Kidney capillary endothelial cell (primary cell): ENCODE measurements around the gene MITF.
A peak's percentile ranks its signal among the peaks of the same experiment; 100 is the strongest.

Experiments used
- DNase-seq: peaks from one replicate; pipeline ENCODE4 v3.0.0-alpha.2; 2018; ENCODE audit warnings: low spot score

Gene MITF

DNA sequence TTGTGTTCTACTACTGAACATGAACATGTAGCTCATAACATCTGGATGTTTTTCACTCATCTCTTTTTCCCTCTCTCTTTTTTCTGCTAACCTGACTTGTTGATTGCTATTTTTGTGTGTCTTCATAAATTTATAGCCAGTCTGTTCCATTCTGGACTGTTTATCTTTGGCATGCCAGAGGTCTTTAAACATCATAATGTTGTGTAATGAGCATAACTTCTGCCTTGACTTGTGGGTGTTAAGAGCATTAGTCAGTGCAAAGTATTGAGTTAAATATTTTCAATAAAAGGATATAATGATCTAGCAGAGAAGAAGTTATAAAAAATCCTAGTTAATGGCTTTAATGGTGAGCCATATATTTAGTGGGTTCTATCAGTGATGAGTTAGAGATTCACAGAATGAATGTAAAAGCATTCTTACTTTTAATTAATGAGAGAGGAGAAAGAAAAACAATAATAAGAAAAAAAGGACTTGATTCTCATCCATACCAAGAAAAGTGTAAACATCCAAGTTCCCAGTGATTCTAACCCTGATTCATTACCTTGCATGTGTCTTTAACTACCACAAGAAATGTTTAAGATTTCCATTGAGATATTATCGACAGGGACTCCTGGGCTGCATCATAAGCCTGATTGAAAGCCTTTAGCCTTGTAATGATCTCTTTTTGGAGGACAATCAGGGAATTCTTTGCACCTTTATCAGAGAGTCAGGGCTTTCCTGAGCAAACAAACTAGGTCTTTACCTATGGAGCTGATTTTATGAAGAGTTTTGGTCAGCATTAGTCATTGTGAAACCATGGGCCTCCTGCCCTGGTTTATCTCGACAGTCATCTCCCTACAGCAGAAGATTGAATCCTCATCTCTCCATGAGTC, 22.9 kb downstream of the MITF start:
- no peak for DNase-seq

DNA sequence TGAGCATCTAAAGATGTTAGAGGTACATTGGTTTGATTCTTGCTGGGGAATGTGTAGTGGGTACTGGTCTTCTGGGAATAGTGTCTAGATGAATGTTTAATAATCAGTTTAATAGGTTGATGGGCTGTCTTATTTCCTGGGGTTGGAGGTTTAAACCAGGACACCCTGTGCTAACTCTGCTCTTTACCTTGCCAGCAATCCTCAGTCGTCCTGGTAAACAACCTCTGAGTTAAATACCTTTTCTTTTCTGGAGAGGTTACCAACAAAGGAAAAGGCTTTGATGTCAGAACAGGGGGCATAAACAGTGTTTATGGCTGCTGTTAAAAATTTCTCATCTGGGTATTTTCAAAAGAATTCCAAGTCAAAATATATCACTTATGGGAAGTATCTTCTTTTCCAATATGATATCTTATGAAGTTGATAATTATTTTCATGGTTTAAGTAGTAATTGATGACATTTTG, 23.5 kb downstream of the MITF start:
- no peak for DNase-seq

DNA sequence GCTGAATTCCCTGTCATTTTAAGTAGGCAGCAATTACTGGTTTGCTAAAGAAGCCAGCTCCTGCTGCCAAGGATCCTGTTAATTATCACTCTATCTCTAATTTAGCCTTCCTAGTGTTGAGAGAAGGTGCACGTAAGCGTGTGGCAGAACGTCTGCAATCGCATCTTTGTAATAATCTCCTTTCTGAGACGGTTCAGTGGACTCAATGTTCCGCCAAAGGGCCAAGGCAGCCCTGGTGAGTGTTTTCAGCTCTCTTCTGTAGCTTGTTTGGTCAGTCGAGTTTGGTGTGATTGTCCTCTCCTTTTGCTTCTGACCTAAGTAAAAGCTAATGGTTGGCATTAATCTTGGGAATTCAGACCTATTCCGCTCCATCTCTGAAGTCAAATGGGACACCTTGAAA, 24.2 kb downstream of the MITF start:
- DNase-seq, result no peak

DNA sequence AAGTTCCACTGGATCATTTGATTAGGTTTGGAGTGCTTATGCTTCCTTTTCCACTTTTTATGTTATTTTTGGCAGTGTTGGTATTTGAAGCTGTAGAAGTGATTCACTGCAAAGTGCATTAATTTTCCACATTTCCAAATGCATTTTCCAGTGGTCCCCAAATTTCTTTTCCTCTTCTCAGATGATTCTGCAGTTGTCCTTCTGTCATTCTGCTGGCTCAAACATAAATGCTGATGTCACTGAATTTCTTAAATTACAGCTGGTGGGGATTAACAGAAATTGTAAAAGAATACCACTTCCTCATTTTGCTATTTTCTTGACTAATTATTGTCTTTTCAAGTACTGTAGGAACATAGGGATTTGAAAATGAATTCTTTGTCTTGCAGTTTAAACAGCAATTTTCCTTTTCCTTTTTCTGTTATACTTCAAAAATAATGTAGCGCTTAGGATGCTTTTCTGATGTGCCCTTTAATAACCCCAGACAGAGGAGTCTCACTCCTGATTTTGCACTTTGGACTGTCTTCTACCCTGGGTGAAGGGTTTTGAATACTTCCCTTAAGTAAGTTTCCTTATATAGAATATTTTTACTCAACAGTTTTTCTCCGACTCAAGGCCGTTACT, 25.0 kb downstream of the MITF start:
- no peak for DNase-seq

DNA sequence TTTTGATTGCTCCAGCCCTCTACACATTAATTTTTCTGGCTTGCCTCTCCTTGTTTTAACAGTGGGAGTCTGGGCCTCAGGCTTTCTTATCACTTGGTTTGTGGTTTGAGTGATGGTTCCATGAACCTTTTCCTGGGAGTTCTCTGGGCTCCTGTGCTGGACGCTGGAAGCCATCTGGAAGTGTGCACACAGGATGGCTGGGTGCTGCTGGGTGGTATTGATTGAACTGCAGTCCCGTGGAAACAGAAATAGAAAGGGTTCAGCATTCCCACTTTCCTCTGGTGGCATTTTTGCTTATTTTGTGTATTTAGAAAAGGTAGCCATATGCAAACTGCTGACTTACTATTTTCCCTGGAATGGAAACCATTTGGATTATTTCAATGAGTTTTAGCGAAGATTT, 25.6 kb downstream of the MITF start:
- DNase-seq, result no peak

DNA sequence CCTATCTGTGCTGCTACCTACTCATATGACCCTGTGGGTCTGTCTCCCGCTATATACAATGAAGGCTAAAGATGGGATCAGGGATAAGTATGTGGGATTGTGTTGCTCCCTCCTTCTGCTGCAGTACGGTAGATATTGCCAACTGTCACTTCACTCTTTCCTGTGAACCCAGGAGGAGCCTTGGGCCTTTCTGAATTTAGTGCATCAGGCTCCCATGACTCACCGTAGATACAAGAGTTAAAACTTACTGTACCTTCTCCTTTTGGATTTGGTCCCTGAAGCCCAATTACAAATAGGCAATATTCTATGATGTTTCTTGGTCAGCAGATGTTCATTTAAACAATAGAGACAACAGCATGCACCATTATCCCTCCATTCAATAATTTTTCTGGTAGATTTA, 27.4 kb downstream of the MITF start:
- DNase-seq, result no peak

DNA sequence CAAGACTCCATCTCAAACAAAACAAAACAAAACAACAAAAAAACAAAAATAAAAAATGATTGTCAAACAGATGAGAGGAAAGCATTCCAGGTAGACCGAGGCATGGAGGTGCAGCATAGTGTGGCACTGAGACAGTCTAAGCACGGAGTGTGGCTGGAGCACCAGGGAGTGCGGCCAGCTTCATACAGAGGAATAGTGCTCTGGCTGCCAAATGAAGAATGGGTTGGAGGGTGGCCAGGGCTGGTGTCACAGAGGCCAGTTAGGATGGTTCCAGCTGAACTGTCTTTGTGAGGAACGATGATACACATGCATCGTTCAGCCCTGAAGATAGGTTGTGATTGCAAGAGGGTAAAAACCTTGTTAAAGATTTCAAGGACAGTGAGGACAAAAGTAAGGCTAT, 28.3 kb downstream of the MITF start:
- DNase-seq, result no peak

DNA sequence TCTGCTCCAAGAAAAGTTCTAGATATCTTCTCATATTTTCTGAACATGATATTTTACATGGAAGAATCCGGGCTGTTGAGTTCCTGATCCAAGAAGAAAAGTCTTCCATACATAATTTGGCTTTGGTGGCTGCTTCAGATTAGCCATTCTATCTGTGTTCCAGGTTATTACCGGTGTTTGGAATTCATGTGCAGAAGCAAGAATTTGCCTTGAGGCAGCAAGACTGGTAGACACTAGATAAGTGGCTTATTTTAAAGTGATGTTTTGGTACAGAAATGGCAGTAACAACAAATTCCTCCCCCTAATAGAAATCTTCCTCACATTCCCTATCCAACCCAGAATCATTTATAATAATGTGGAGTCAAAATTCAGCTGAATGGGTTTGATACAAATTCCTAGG, 29.2 kb downstream of the MITF start:
- no peak for DNase-seq

DNA sequence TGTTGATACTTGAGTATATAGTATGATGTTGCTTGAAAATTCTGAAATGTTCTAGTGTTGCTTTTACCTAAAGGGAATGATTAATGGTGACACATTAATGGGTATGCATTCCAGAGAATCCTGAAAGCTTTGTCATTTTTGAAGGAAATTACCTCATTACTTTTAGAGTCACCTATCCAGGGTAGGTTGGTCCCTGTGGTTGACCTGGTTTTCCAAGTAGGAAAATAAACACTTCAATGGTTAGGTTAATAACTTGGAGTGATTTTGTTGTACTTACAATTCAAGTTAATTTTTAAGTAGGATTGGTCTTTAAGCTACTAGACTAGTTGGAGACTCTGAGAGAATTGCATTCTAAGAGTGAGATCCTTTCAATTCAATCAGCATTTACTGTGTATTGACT, 31.0 kb downstream of the MITF start:
- DNase-seq, result peak; percentile 83

DNA sequence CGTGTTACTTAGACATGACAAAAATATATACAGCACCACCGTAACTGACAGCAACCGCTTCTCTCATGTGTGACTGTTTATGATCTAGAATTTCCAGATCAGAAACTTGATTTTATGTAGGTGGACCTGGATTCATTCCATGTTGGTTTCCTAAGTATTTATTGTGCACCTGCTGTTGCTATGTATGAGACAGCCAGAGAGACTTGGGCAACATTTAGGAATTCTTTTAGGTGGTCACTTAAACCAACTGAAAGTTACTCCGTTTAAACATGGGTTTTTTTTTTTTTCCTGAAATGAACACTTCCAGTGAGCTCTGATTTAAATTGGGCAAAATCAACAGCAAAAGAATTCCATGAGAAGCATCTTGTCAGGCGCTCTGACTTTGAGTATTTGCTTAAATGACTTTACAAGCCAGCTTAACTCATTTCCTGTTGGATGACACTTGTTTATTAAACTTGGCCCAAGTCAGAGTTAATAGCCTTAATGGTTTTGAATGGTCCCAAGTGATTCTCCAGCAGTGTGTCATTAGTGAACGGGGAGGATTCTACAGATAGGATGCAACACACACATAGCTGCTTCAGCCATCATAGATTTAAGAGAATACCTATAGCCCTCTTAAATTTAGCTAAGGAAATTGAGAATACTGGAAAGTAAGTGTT, 31.8 kb downstream of the MITF start:
- peak; percentile 56 for DNase-seq

DNA sequence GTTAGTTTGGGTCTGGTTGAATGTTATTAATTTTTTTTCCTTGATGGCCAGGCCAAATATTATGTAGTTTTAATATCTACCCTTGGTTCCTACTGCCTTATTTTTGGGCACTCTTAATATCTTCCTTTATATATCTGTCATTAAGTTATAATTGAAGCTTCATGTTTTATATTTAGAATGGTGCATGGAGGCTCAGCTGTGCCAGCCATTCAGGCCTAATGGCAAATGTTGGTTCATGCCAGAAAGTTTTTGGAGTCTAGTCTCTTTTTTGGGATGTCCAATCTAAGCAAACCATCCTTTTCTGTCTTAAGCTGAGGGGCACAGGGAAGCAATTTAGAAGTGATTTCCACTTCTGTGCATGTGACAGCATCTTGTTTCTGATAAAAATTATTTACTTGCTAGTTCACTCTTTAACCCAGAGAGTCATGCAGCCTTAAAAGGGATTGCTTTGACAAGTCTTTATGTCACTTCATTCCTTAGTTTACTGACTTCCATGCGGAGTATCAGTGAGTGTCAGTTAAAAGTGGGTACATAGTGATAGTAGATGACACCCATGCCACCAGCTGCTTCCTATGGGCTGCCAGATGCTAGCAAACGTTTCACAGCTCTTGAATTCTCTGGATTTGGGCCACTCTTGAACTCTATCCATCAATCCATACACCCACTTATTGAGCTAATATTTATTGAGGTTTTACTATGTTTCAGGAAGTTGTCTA, 33.0 kb downstream of the MITF start:
- DNase-seq, result no peak

DNA sequence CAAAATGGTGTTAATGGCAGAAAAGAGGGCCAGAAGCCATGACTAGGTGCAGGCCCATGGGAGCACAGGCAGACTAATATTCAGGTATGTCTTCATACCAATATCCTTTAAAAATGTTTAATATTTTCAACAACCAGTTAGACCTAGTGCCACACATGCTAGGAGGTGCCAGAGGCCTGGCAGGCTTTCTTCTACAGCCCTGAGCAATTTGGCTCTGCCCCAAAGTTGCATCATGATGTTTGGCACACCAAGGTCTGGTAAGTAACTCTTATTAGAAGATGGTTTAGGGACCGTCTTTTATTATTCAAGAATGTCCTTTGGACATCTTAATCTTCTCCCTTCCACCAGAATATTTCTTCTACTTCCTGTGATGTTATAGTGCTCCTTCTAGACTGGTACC, 34.8 kb downstream of the MITF start:
- no peak for DNase-seq

DNA sequence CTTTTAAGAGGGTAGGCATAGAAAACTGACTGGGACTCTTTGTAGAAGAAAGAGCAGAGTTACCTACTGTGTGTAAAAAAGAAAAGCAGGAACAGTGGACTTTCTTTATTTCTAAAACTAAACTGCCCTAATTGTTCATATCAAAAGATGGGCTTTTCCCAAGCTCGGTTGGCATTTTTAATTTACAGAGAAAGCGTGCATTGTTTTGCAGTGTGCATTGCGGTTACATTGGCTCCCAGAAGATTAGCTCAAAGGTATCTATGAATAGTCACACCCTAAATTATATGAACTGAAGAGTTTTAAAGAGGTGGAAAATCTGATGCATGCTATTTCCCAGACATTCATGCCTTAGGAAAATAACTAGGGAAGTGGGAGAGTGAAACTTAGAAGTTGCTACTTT, 36.5 kb downstream of the MITF start:
- no peak for DNase-seq

DNA sequence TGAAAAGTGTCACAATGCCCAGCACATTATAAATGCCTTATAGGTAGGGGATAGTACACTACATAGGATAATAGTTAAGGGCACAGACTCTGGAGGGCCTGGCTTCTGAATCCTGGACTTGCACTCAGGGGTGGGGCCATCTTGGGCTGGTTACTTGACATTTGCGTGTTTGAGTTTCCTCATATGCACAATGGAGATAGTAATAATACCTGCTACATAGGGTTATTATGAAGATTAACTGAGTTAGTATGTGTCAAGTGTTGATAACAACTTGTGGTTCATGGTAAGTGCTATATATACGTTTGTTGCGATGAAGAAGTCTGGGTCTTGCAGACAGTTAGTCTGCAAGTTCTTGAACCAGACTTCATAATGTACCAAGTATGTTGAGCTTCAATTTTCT, 37.0 kb downstream of the MITF start:
- no peak for DNase-seq

DNA sequence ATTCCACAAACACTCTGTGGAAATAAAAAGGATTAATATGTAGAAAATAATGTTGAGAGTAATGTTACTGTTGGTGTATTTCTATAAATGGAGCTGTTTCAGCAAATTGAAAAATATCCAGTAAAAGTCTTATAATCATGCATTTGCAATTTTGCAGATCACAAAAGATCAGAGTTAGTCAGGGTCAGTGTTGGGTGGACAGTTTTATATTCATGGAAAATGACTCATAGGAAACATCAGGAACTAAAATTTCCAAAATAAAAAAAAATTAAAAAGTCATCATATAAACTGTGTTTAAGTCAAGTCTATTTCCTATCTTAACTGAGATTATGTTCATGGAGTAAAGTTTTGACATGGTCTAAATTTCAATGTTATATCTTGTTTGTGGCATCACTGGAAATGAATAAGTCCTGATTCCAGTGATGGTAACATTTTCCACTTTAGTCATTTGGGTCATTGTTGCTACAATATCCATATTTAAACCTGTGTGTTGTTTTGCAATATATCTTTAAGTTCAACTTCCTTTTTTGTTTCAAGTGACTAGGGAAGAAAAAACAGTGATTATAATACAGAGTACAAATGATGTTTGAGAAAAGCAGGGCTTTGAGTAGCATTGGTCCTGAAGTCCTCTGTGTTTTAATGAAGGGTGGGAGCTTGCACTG, 37.8 kb downstream of the MITF start:
- DNase-seq, result peak; percentile 36

DNA sequence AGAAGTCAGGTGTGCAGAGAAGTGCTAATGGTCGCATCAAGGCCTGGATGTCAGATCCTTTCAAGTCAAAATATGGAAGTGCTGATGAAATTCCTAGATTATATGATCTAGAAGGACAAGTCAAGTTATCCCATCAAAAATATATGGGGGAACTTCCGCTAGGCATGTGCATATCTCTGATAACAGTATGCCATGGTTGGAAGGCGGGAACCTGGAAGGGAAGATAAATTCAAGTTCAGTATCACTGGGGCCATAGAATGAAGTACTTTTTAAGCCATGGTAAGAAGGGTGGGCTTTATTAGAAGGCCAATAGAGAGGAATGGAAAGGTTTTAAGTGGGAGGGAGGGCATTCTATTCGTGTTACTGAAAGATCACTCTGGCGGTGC, 38.3 kb downstream of the MITF start:
- DNase-seq, result no peak

DNA sequence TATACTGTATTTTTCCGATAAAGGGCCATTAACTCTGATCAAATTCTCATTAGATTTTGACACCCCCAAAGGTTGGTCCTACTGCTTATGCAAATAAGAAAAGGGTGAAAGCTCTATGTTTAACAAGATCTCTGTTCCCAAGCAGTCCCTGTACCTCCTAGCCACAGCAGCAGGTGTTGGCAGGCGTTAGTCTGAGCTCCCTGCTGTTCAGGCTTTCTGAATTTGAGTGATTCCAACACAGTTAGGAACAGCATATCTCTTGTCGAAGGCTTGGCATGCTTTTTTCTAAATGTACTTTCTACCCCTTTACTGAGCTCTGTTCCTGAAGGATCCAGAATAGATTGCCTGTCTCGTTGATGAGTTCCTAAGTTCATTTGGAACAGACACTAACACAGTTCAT, 42.3 kb downstream of the MITF start:
- no peak for DNase-seq

DNA sequence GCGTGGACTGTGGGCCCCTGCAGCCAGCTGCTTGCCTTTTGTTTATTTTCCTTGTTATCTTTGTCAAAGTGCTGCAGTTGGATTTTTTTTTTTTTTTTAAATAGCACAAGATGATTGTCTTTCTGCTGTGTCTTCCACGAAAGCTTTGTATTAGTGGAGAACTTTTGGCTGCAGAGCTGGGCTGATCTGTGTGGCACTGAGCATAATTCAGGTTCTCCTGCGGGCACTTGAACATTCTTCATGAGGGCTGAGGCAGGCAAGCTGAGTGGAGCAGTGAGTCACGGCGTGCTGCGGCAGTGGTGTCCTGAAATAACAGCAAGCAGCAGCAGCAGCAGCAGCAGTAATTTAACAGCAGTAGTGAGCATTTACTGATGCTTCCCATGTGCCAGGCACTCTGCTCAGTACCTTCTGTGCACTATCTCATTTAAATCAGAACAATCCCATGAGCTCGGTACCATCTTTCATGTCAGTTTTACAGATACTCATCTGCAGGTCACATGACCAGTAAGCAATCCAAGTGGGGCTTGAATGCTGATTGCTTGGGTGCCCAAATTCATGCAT, 45.8 kb downstream of the MITF start:
- no peak for DNase-seq

DNA sequence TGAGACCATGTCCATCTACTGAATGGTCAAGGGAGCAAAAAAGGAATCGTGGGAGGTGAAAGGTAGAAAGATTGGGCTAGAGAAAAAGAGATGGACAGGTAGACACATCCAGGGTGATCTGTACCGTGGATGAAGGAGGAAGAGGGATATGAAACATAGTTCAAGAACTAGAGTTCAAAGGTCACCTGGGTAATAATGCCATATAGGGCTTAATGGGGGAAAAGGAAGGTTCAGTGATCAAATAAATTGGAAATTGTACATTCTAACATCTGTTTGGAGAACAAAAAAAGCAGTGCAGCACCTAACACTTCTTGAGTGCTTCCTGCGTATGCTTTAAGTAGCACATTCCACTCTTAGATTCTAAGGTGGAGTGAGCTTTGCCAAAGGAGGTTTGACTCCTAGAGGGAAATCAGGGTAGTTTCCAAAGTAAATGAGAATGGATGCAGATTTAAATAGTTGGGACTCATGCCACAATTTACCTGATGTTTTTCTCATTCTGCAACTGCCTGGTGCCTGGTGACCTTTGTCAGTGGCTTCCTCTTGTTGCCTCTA, 46.6 kb downstream of the MITF start:
- no peak for DNase-seq

DNA sequence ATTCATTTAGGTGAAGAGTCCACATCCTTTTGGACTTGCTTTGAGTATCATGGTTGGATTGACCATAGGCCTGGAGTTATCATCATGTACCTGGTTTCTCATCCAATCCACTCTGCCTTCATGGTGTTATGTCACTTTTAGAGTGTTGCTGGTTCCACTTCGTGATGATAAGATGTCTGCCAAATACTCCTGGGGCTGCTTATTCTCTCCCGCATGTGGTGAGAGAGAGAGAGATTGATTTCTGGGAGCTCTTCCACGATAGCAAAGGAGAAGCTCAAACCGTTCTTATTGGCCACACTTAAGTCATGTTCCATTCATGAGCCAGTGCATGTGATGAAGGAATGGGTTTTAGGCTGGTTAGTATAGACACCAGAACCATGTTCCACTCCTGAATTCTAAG, 47.6 kb downstream of the MITF start:
- no peak for DNase-seq

DNA sequence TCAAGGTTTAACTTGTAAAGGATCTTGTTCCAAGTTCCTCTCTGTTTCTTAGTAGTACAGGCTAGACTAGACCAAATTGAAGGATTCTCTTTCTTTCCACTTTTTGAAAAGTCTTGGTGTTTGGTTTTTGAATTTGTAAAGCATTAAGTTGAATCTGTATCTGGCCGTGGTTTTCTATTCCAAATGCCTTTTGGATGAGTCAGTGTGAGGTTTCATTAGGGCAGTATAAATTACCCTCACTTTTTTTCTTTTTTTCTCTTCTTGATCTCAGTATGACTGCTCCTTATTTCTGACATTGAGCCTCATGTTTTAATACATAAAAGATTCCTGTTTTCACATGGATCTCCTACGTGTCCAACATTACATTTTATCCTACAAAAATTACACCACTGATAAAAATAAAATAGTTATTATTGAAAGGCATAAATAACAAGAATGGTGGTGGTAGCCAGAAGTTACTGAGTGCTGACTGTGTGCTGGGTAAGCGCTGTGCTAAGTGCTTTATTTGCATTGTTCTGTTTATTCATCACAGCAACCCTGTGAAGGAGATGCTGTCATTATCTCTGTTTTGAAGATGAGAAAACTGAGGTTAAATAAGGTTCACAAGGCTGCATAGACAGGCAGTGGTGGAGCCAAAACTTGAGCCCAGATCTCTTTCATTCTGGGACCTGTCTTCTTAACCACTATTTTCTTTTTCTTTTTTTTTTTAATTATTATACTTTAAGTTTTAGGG, 48.3 kb downstream of the MITF start:
- peak; percentile 36 for DNase-seq
